NCI-H774 (cell line): Measurements from ENCODE around the gene MUCL3.
"Not testable (repeated sequence)": the region's sequence is repeated elsewhere in the genome, so short reads cannot be mapped to it uniquely, and the experiment has no call there.

Experiments
- DNase-seq: peaks from one replicate; lab custom pipeline; 2025; lab: John Stamatoyannopoulos, UW

The MUCL3 gene

DNA sequence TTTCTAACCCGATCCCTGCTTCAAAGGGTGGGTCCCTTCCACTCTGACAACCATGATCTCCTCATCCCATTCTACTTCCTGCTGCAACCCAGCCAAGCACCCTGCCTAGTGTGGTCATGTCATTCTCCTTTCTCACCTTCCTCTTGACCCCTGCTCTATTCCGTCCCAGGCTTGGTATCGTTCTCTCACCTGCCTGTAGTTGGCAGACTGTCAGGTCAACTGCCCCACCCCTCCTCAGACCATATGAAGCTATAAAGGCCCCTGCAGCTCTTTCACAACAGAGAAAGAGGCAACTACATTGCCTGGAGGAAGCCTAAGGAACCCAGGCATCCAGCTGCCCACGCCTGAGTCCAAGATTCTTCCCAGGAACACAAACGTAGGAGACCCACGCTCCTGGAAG is 42.7 kb downstream of the MUCL3 start, which contains the start of gene MUC21:
Gene MUC21, plus strand, starts transcription at position 280 of the 400 bp plus-strand sequence. CDS start 241 bp downstream, outside the sequence.
- no peak for DNase-seq

DNA sequence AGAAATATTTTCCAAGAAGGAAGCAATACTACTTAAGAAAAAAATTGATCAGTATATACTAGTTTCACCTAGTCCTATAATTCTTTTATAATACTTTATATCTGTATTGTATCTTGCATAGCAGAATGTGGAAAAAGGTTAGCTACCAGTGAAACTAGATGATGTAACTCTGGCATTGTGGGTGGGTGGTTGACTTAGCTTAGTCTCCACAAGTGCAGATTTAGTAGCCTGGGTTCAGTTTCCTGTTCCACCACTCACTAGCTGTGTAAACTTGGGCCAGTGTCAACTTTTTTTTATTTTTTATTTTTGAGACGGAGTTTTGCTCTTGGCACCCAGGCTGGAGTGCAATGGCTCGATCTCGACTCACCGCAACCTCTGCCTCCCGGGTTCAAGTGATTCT is 44.7 kb downstream of the MUCL3 start:
- DNase-seq = no peak

DNA sequence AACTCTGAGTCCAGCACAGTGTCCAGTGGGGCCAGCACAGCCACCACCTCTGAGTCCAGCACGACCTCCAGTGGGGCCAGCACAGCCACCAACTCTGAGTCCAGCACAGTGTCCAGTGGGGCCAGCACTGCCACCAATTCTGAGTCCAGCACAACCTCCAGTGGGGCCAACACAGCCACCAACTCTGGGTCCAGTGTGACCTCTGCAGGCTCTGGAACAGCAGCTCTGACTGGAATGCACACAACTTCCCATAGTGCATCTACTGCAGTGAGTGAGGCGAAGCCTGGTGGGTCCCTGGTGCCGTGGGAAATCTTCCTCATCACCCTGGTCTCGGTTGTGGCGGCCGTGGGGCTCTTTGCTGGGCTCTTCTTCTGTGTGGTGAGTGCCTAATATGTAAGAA is 46.5 kb downstream of the MUCL3 start:
- no peak for DNase-seq

DNA sequence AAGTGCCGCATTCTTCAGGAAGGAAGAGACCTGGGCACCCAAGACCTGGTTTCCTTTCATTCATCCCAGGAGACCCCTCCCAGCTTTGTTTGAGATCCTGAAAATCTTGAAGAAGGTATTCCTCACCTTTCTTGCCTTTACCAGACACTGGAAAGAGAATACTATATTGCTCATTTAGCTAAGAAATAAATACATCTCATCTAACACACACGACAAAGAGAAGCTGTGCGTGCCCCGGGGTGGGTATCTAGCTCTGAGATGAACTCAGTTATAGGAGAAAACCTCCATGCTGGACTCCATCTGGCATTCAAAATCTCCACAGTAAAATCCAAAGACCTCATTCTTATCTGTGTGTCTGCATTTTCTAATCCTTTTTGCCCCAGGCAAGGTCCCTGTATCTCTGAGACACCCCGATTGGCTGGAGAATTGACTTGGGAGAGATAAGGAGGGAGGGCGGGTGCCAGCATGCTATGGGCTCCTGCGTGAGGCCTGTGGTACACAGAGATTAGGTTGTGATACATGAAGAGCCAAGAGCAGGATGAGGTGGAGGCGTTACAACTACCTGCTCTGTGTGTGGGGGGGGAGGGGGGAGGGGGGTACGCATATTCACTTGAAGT is 47.5 kb downstream of the MUCL3 start:
- no peak for DNase-seq

GRCh38 chr6:30990422-30991086 is 49.8 kb downstream of the MUCL3 start:
- DNase-seq = no peak

DNA sequence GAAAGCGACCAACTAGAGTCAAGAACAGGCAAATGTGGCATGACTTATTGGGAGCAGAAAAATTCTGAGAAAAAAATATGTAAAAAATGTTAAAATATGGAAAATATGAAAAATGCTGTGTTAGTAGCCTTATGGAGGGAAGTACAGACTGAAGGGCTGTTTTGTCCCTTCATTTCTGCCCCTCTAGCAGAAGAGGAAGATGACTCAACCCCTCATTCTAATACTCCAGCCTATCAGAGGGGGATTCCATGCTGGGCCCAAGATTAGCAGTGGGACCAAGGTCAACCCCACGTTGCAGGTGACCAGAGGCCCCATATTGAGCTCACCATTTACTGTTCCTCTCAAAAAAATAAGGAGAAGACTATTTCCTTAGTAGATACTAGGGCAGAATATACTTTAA is 51.1 kb downstream of the MUCL3 start:
- DNase-seq = no peak

- DNase-seq = no peak
Observed at GRCh38 chr6:30997301-30997700, 56.5 kb downstream of the MUCL3 start.

GRCh38 chr6:30998785-30999184 is 58.0 kb downstream of the MUCL3 start:
- no peak for DNase-seq

GRCh38 chr6:31000067-31000860 is 59.5 kb downstream of the MUCL3 start:
- DNase-seq = not testable (repeated sequence)

- no peak for DNase-seq
Observed at GRCh38 chr6:31001281-31001888, 60.6 kb downstream of the MUCL3 start.

GRCh38 chr6:31002471-31002870 is 61.7 kb downstream of the MUCL3 start:
- DNase-seq = no peak
